ENCODE measurements around the gene GHRHR. TPM values are rescaled to one million over a fixed set of nuclear protein-coding genes. Genes with fewer than 3 reads are reported as not detected.

GHRHR gene
- total RNA-seq, 2 experiments from 2014 or later = not detected

DNA sequence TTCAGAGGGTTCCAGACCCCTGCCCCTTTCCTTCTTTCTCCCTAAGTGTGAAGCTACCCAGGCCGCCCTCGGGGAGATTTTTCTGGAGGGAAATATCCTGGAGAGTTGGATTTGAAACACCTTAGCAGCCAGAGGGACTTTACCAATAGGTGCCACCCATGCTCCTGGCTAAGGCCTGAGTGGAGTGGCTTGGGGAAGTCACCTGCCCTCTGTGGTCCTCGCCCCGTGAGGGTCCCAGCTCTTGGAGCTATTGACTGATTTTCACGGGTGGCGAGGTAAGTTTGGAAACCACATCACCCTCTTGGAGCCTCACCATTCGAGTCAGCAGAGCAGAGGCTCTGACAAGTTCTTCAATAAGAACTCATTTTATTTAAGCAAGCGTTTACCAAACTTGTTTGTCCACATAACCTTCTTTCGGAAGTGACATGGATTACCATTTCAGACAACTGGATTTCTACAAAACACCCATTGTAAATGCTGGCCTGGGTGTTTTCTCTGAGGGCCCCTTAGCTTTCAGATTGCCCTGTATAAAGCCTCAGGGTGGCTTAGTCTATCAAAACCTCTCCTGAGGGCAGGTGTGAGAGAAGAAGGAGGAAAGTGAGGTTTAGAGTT is 31.7 kb upstream of the GHRHR start:
- Mint-ChIP-seq H3K9me3 (no peaks in the 10 kb centered on the region), H3K27ac (no peak overlapping the region), H3K27me3 (no peaks in the 10 kb centered on the region), H3K4me3 (no peak overlapping the region), H3K4me1 (no peaks in the 10 kb centered on the region), H3K36me3 (ENCODE audit: low read depth) (no peaks in the 10 kb centered on the region)
- no peak for DNase-seq
- ChIA-PET CTCF (no interaction called here), POLR2A (no interaction called here)

GRCh38 chr7:30932562-30932961 is 31.2 kb upstream of the GHRHR start:
- no peak overlapping the region for H3K27ac Mint-ChIP-seq
- H3K9me3 Mint-ChIP-seq = no peaks in the 10 kb centered on the region
- H3K4me1 Mint-ChIP-seq = no peaks in the 10 kb centered on the region
- CTCF ChIA-PET = no interaction called here
- peaks cover 2% of the 10 kb centered on the region for H3K27me3 Mint-ChIP-seq
- DNase-seq = no peak
- no peaks in the 10 kb centered on the region for H3K36me3 Mint-ChIP-seq (ENCODE audit: low read depth)
- POLR2A ChIA-PET = no interaction called here
- no peak overlapping the region for H3K4me3 Mint-ChIP-seq

GRCh38 chr7:30933124-30933974 is 30.4 kb upstream of the GHRHR start:
- no peaks in the 10 kb centered on the region for H3K9me3 Mint-ChIP-seq
- no peak for DNase-seq
- POLR2A ChIA-PET = no interaction called here
- no peaks in the 10 kb centered on the region for H3K36me3 Mint-ChIP-seq (ENCODE audit: low read depth)
- no peaks in the 10 kb centered on the region for H3K4me1 Mint-ChIP-seq
- no peak overlapping the region for H3K27ac Mint-ChIP-seq
- peaks cover 4% of the 10 kb centered on the region for H3K27me3 Mint-ChIP-seq
- no peak overlapping the region for H3K4me3 Mint-ChIP-seq
- CTCF ChIA-PET = interaction anchor here (1.2 to 1.9 kb wide), 2 partner anchors 49 to 189 kb away, joined by 4 to 9 read pairs; no protein-coding TSS in a partner anchor

- no peak overlapping the region for H3K4me3 Mint-ChIP-seq
- DNase-seq = no peak
- H3K4me1 Mint-ChIP-seq = no peaks in the 10 kb centered on the region
- ChIA-PET CTCF (interaction anchor here (1.2 to 1.9 kb wide), 2 partner anchors 48 to 188 kb away, joined by 4 to 9 read pairs; no protein-coding TSS in a partner anchor), POLR2A (no interaction called here)
- H3K9me3 Mint-ChIP-seq = no peaks in the 10 kb centered on the region
- H3K36me3 Mint-ChIP-seq (ENCODE audit: low read depth) = no peaks in the 10 kb centered on the region
- H3K27me3 Mint-ChIP-seq = peaks cover 4% of the 10 kb centered on the region
- H3K27ac Mint-ChIP-seq = no peak overlapping the region
Measured at GRCh38 chr7:30934225-30934624, 29.5 kb upstream of the GHRHR start.

DNA sequence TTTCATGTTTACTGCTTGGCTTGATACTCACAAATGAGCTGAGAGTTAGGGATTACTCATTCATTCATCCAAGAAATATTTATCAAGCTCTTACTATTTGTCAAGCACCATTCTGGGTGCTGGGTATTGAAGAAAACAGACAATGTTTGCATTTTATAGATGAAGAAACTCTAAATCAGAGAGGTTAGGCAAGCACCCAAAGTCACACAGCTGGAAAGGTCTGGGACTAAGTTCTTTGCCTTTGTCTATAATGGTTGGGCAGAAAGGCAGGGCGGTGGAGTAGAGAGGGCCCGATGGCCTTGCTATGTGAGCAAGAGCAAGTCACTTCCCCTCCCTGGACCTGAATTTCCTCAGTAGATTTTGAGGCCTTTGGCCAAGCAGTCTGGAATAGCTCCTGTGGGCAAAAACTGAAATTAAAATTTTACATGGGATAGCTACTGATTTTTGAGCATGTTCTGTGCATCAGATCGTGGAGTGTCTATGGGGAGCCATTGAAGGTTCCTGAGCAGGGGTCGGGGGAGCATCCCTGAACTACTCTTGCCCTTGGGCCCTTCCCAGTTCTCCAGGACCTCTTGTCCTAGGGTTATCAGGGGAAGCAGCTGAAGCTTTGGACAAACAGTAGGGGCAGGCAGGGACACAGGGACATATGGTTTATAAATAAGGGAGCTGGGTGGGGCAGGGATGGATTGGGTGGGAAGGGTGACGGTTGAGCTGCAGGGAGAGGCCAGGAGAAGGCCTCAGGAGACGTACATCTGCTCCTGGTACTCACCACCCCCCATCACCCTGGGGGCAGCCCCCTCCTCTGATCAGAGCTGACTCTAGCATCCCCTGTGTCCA is 28.8 kb upstream of the GHRHR start:
- no peak overlapping the region for H3K4me3 Mint-ChIP-seq
- no peaks in the 10 kb centered on the region for H3K4me1 Mint-ChIP-seq
- ChIA-PET POLR2A (no interaction called here), CTCF (interaction anchor here (1.9 kb wide), 1 partner anchor 48 kb away, joined by 9 read pairs; no protein-coding TSS in a partner anchor)
- DNase-seq = no peak
- peaks cover 8% of the 10 kb centered on the region for H3K27me3 Mint-ChIP-seq
- no peak overlapping the region for H3K27ac Mint-ChIP-seq
- no peaks in the 10 kb centered on the region for H3K9me3 Mint-ChIP-seq
- no peaks in the 10 kb centered on the region for H3K36me3 Mint-ChIP-seq (ENCODE audit: low read depth)

DNA sequence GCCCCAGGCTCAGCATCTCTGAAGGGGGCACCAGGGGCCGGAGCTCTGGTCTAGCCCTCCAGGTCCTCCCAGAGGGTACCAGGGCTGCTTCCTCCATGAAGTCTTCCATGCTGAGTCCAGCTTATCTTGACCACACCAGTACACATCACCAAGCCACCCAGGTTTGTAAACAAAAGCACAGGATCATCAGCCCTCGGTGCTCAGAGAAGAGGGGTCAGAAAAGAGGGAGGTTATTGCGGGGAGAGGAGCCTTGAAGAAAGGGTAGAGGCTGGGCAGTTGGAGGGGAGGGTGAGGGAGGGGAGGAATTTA is 28.2 kb upstream of the GHRHR start:
- H3K9me3 Mint-ChIP-seq = no peaks in the 10 kb centered on the region
- no peaks in the 10 kb centered on the region for H3K36me3 Mint-ChIP-seq (ENCODE audit: low read depth)
- POLR2A ChIA-PET = no interaction called here
- no peak overlapping the region for H3K27ac Mint-ChIP-seq
- no peak overlapping the region for H3K4me3 Mint-ChIP-seq
- H3K4me1 Mint-ChIP-seq = no peaks in the 10 kb centered on the region
- DNase-seq = no peak
- CTCF ChIA-PET = interaction anchor here (1.9 kb wide), 1 partner anchor 47 kb away, joined by 9 read pairs; no protein-coding TSS in a partner anchor
- H3K27me3 Mint-ChIP-seq = peaks cover 14% of the 10 kb centered on the region

DNA sequence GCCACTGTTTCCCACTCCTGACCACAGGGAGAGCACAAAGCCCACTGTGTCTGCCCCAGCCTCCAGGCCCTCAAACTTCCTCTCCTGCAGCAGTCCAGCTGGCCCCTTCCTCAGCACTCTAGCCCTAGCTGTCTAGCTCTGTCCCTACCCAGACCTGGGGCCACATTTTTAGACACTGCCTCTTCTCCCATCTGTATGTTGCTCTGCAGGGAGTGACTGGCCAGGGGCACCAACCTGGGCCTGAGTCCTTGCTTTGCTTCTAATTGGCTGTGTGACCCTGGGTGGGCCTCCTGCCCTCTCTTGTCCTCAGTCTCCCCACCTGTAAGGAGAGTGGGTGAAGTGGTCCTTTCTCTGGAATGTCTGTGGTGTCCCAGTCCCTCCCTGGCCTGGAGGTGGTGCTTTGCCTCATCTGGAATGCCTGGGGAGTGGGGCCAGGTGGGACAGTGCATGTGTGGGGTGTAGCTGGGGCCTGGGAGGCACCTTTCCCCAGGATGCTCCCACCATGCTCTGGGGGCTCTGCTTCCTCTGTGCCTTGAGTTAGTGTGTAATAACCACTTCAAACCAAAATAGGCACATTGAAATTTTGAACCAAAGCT is 27.0 kb upstream of the GHRHR start:
- no peaks in the 10 kb centered on the region for H3K36me3 Mint-ChIP-seq (ENCODE audit: low read depth)
- peaks cover 21% of the 10 kb centered on the region for H3K27me3 Mint-ChIP-seq
- no peaks in the 10 kb centered on the region for H3K4me1 Mint-ChIP-seq
- POLR2A ChIA-PET = no interaction called here
- CTCF ChIA-PET = interaction anchor here (0.8 kb wide), 1 partner anchor 186 kb away, joined by 3 read pairs; no protein-coding TSS in a partner anchor
- no peaks in the 10 kb centered on the region for H3K9me3 Mint-ChIP-seq
- H3K4me3 Mint-ChIP-seq = no peak overlapping the region
- no peak overlapping the region for H3K27ac Mint-ChIP-seq
- no peak for DNase-seq

DNA sequence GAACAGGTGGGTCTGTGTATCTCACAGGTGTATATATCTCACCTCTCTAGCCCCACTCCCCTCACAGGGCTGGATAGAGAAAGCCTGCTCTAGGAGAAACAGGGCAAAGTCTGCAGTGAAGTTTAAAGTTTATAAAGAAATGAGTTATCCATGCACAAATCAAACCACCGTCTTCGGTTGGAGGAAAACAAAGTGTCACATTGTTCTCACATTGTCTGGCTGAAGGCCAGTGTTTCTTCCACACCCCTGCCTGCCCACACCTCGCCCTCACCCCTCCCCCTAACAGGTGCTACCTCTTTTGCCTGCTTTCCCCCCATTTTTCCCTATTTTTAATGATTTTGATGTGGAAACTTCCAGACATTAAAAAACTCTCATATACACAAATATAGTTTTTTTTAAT is 26.3 kb upstream of the GHRHR start:
- Mint-ChIP-seq H3K4me1 (no peaks in the 10 kb centered on the region), H3K27me3 (peaks cover 27% of the 10 kb centered on the region), H3K9me3 (no peaks in the 10 kb centered on the region), H3K4me3 (no peak overlapping the region), H3K36me3 (ENCODE audit: low read depth) (no peaks in the 10 kb centered on the region), H3K27ac (no peak overlapping the region)
- no peak for DNase-seq
- ChIA-PET CTCF (interaction anchor here (0.8 to 1.5 kb wide), 3 partner anchors 25 to 186 kb away, joined by 3 to 4 read pairs (median 3); no protein-coding TSS in a partner anchor), POLR2A (no interaction called here)

GRCh38 chr7:30938435-30939316 is 25.1 kb upstream of the GHRHR start:
- ChIA-PET CTCF (interaction anchor here (0.9 to 2.5 kb wide), 23 partner anchors 8 to 1068 kb away, joined by 3 to 13 read pairs (median 4); no protein-coding TSS in a partner anchor), POLR2A (no interaction called here)
- Mint-ChIP-seq H3K4me3 (no peak overlapping the region), H3K9me3 (no peaks in the 10 kb centered on the region), H3K27ac (no peak overlapping the region), H3K27me3 (peaks cover 35% of the 10 kb centered on the region), H3K36me3 (ENCODE audit: low read depth) (no peaks in the 10 kb centered on the region), H3K4me1 (no peaks in the 10 kb centered on the region)
- DNase-seq = peak; percentile 65

DNA sequence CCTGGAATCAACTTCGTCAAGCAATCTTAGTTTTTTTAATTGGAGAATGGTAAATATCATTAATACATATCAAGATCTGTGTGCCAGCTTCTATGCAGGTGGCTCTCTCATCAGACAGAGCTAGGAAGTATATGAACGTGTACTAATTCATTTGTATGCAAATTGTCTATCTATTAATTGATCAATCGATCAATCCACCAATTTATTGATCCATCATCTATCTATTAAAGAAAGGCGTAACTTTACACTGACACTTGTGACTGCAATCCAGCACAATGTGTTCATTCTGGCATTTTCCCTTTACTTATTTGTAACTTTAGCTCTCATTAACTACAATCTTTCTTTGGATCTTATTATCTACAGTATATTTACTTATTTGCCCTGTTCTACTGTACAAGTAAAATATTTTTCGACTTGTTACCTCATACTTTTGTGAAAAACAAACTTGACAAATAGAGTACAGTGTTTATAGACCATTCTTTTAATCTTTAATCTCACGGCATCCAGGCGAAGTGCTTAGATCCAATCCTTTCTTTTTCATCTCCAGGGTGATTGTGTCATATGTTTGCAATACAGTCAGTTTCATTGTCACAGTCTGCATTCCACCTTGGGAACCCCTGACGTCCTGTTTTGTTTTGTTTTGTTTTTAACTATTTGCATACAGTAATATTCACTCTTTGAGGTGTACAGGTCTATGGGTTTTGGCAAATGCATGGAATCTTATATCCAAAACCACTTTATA is 22.0 kb upstream of the GHRHR start:
- Mint-ChIP-seq H3K9me3 (peaks cover 5% of the 10 kb centered on the region), H3K4me1 (no peaks in the 10 kb centered on the region), H3K36me3 (ENCODE audit: low read depth) (peaks cover 3% of the 10 kb centered on the region), H3K27ac (no peak overlapping the region), H3K27me3 (peaks cover 44% of the 10 kb centered on the region), H3K4me3 (no peak overlapping the region)
- ChIA-PET CTCF (interaction anchor here (1.2 to 2.0 kb wide), 2 partner anchors 181 kb away, joined by 3 to 4 read pairs; no protein-coding TSS in a partner anchor), POLR2A (no interaction called here)
- no peak for DNase-seq

- H3K4me3 Mint-ChIP-seq = no peak overlapping the region
- no peaks in the 10 kb centered on the region for H3K36me3 Mint-ChIP-seq (ENCODE audit: low read depth)
- H3K27me3 Mint-ChIP-seq = peaks cover 27% of the 10 kb centered on the region
- peaks cover under 1% of the 10 kb centered on the region for H3K9me3 Mint-ChIP-seq
- H3K4me1 Mint-ChIP-seq = no peaks in the 10 kb centered on the region
- DNase-seq = no peak
- POLR2A ChIA-PET = no interaction called here
- CTCF ChIA-PET = no interaction called here
- H3K27ac Mint-ChIP-seq = no peak overlapping the region
Measured at GRCh38 chr7:30950197-30950596, 13.6 kb upstream of the GHRHR start.
